Measurements from ENCODE around the gene VPREB3.

Gene VPREB3

DNA sequence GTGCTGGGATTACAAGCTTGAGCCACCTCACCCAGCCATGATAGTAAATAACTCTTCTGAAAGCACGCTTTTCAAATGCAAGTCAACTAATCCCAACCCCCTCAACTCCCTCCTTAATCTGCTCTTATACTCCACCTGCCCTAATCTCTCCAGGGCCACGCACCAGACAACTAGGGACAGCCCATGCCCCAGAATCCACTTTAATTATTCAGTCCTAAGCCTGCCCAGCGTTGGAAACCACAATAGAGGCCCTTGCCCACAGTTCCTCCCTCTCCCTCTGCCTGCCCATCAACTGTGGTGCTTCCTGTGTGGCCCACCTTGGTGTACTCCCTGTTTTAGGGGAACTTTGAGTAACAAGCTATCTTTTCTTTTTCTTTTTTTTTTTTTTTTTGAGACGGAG lies 2.7 kb upstream of the VPREB3 start:
- ATAC-seq: no peak
- no peak for TF ChIP-seq RARB (CRISPR knock-in tag; IDR thresholded peaks at IDR 0.05)

DNA sequence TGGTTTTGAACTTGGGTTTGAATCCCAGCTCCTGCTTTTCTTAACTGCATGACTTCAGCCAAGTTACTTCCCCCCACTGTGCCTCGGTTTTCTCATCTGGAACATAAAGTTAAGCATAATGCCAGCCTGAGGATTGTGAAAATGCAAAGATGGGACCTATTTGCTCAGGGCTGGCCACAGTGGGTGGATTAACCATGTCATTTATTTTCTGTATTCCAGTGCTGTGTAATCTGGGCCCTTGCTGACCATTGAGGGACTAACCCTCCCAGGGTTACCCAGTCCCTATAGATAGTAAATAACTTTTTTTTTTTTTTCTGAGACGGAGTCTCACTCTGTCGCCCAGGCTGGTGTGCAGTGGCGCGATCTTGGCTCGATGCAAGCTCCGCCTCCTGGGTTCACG lies 1.5 kb upstream of the VPREB3 start:
- TF ChIP-seq, protein P1, sequence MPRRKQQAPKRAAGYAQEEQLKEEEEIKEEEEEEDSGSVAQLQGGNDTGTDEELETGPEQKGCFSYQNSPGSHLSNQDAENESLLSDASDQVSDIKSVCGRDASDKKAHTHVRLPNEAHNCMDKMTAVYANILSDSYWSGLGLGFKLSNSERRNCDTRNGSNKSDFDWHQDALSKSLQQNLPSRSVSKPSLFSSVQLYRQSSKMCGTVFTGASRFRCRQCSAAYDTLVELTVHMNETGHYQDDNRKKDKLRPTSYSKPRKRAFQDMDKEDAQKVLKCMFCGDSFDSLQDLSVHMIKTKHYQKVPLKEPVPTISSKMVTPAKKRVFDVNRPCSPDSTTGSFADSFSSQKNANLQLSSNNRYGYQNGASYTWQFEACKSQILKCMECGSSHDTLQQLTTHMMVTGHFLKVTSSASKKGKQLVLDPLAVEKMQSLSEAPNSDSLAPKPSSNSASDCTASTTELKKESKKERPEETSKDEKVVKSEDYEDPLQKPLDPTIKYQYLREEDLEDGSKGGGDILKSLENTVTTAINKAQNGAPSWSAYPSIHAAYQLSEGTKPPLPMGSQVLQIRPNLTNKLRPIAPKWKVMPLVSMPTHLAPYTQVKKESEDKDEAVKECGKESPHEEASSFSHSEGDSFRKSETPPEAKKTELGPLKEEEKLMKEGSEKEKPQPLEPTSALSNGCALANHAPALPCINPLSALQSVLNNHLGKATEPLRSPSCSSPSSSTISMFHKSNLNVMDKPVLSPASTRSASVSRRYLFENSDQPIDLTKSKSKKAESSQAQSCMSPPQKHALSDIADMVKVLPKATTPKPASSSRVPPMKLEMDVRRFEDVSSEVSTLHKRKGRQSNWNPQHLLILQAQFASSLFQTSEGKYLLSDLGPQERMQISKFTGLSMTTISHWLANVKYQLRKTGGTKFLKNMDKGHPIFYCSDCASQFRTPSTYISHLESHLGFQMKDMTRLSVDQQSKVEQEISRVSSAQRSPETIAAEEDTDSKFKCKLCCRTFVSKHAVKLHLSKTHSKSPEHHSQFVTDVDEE (CRISPR knock-in tag; IDR thresholded peaks at IDR 0.05): no peak
- TF ChIP-seq, protein P2, sequence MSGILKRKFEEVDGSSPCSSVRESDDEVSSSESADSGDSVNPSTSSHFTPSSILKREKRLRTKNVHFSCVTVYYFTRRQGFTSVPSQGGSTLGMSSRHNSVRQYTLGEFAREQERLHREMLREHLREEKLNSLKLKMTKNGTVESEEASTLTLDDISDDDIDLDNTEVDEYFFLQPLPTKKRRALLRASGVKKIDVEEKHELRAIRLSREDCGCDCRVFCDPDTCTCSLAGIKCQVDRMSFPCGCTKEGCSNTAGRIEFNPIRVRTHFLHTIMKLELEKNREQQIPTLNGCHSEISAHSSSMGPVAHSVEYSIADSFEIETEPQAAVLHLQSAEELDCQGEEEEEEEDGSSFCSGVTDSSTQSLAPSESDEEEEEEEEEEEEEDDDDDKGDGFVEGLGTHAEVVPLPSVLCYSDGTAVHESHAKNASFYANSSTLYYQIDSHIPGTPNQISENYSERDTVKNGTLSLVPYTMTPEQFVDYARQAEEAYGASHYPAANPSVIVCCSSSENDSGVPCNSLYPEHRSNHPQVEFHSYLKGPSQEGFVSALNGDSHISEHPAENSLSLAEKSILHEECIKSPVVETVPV (CRISPR knock-in tag; IDR thresholded peaks at IDR 0.05): no peak
- TF ChIP-seq ISL1 (CRISPR knock-in tag; IDR thresholded peaks at IDR 0.05) (no peak), GLIS3 (CRISPR knock-in tag; IDR thresholded peaks at IDR 0.05) (no peak), ZFP30 (CRISPR knock-in tag; IDR thresholded peaks at IDR 0.05) (no peak), SNAI2 (CRISPR knock-in tag; IDR thresholded peaks at IDR 0.05) (no peak), ZNF8 (CRISPR knock-in tag; IDR thresholded peaks at IDR 0.05) (no peak), PPARA (CRISPR knock-in tag; IDR thresholded peaks at IDR 0.05; ENCODE audit: borderline replicate concordance) (no peak)
- TF ChIP-seq, protein P3, sequence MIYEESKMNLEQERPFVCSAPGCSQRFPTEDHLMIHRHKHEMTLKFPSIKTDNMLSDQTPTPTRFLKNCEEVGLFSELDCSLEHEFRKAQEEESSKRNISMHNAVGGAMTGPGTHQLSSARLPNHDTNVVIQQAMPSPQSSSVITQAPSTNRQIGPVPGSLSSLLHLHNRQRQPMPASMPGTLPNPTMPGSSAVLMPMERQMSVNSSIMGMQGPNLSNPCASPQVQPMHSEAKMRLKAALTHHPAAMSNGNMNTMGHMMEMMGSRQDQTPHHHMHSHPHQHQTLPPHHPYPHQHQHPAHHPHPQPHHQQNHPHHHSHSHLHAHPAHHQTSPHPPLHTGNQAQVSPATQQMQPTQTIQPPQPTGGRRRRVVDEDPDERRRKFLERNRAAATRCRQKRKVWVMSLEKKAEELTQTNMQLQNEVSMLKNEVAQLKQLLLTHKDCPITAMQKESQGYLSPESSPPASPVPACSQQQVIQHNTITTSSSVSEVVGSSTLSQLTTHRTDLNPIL (CRISPR knock-in tag; IDR thresholded peaks at IDR 0.05; ENCODE audit: low read depth): no peak
- no peak for ATAC-seq

DNA sequence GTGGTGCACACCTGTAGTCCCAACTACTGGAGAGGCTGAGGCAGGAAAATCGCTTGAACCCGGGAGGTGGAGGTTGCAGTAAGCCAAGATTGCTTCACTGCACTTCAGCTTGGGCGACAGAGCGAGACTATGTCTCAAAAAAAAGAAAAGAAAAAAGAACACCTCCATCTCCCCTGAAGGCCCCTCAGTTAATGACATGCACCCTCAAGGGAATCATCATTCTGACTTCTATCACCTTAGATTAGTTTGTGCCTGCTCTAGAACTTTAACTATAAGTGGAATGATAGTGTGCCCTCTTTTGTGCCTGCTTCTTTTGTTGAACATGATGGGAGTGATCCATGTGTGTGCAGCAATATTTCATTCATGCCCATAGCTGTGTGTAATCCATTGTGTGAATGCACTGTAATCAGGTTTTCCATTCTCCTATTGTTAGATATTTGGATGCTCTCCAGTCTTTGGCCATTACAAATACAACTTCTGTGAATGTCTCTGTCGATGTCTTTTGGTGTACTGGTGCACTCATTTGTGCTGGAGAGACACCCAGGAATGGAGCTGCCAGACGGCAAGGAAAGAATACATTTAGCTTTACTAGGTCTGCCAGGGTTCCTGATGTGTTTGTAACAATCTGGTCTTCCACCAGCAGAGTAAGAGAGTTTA lies 883 bp upstream of the VPREB3 start:
- no peak for ATAC-seq
- TF ChIP-seq, protein P3 (CRISPR knock-in tag; IDR thresholded peaks at IDR 0.05; ENCODE audit: low read depth): no peak
- TF ChIP-seq SNAI2 (CRISPR knock-in tag; IDR thresholded peaks at IDR 0.05) (no peak), GLIS3 (CRISPR knock-in tag; IDR thresholded peaks at IDR 0.05) (no peak), ARNTL (CRISPR knock-in tag; IDR thresholded peaks at IDR 0.05; ENCODE audit: borderline replicate concordance, low read depth) (no peak), ZC3H10 (CRISPR knock-in tag; IDR thresholded peaks at IDR 0.05) (no peak), ZNF70 (CRISPR knock-in tag; IDR thresholded peaks at IDR 0.05) (no peak), OSR1 (CRISPR knock-in tag; IDR thresholded peaks at IDR 0.05) (no peak), RARB (CRISPR knock-in tag; IDR thresholded peaks at IDR 0.05) (no peak), ZFP30 (CRISPR knock-in tag; IDR thresholded peaks at IDR 0.05) (no peak), TCF4 (CRISPR knock-in tag; IDR thresholded peaks at IDR 0.05; ENCODE audit: borderline replicate concordance) (no peak), TOX (CRISPR knock-in tag; IDR thresholded peaks at IDR 0.05; ENCODE audit: borderline replicate concordance) (no peak), BACH2 (CRISPR knock-in tag; IDR thresholded peaks at IDR 0.05; ENCODE audit: borderline replicate concordance) (no peak)
- TF ChIP-seq, protein P4, sequence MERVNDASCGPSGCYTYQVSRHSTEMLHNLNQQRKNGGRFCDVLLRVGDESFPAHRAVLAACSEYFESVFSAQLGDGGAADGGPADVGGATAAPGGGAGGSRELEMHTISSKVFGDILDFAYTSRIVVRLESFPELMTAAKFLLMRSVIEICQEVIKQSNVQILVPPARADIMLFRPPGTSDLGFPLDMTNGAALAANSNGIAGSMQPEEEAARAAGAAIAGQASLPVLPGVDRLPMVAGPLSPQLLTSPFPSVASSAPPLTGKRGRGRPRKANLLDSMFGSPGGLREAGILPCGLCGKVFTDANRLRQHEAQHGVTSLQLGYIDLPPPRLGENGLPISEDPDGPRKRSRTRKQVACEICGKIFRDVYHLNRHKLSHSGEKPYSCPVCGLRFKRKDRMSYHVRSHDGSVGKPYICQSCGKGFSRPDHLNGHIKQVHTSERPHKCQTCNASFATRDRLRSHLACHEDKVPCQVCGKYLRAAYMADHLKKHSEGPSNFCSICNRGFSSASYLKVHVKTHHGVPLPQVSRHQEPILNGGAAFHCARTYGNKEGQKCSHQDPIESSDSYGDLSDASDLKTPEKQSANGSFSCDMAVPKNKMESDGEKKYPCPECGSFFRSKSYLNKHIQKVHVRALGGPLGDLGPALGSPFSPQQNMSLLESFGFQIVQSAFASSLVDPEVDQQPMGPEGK (CRISPR knock-in tag; IDR thresholded peaks at IDR 0.05; ENCODE audit: borderline replicate concordance): no peak
- TF ChIP-seq, protein P1 (CRISPR knock-in tag; IDR thresholded peaks at IDR 0.05): no peak
- TF ChIP-seq, protein P5, sequence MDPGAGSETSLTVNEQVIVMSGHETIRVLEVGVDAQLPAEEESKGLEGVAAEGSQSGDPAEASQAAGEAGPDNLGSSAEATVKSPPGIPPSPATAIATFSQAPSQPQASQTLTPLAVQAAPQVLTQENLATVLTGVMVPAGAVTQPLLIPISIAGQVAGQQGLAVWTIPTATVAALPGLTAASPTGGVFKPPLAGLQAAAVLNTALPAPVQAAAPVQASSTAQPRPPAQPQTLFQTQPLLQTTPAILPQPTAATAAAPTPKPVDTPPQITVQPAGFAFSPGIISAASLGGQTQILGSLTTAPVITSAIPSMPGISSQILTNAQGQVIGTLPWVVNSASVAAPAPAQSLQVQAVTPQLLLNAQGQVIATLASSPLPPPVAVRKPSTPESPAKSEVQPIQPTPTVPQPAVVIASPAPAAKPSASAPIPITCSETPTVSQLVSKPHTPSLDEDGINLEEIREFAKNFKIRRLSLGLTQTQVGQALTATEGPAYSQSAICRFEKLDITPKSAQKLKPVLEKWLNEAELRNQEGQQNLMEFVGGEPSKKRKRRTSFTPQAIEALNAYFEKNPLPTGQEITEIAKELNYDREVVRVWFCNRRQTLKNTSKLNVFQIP (CRISPR knock-in tag; IDR thresholded peaks at IDR 0.05; ENCODE audit: borderline replicate concordance, low read depth): no peak

Data from SK-N-SH treated with all-trans-retinoic acid at 6 μM for 48 hours (cell line).